HEK293 (cell line): Measurements from ENCODE around the gene ZNF569.

Experiments used
- GLI4 ChIP-seq: fragments of 450-650 bp; formaldehyde crosslinking; IDR thresholded peaks from 2 replicates; pipeline ENCODE4 v1.5.1; 2016; ENCODE audit warnings: missing biosample characterization, missing genetic modification characterization
- HOXA7 ChIP-seq: sonication (generic); formaldehyde crosslinking; IDR thresholded peaks from 2 replicates; pipeline ENCODE4 v1.8.1; 2022; ENCODE audit warnings: missing genetic modification reagents, borderline replicate concordance
- HOXD13 ChIP-seq: sonication (generic); formaldehyde crosslinking; IDR thresholded peaks from 2 replicates; pipeline ENCODE4 v1.8.0; 2022; ENCODE audit warnings: missing genetic modification reagents, borderline replicate concordance
- SCRT1 ChIP-seq: fragments of 450-650 bp; formaldehyde crosslinking; IDR thresholded peaks from 2 replicates; pipeline ENCODE4 v1.5.1; 2016; ENCODE audit warnings: missing biosample characterization, missing genetic modification characterization, borderline replicate concordance
- ZBTB1 ChIP-seq: fragments of 450-650 bp; formaldehyde crosslinking; IDR thresholded peaks from 2 replicates; pipeline ENCODE4 v1.5.1; 2016; ENCODE audit warnings: missing biosample characterization, missing genetic modification characterization
- ZBTB11 ChIP-seq: fragments of 450-650 bp; formaldehyde crosslinking; conservative IDR thresholded peaks from 2 replicates; pipeline ENCODE4 v1.5.1; 2016; ENCODE audit warnings: low read depth, missing biosample characterization, missing genetic modification characterization
- ZBTB20 ChIP-seq: fragments of 450-650 bp; formaldehyde crosslinking; IDR thresholded peaks from 2 replicates; pipeline ENCODE4 v1.5.1; 2016; ENCODE audit warnings: missing biosample characterization, missing genetic modification characterization
- ZBTB6 ChIP-seq: fragments of 450-650 bp; formaldehyde crosslinking; IDR thresholded peaks from 2 replicates; pipeline ENCODE4 v1.5.1; 2017; ENCODE audit warnings: missing biosample characterization, missing genetic modification characterization
- ZFP41 ChIP-seq: fragments of 450-650 bp; formaldehyde crosslinking; IDR thresholded peaks from 2 replicates; pipeline ENCODE4 v1.5.1; 2016; ENCODE audit warnings: missing biosample characterization, missing genetic modification characterization, borderline replicate concordance
- ZFP69B ChIP-seq: fragments of 450-650 bp; formaldehyde crosslinking; IDR thresholded peaks from 2 replicates; pipeline ENCODE4 v1.5.1; 2016; ENCODE audit warnings: missing biosample characterization, missing genetic modification characterization
- ZIC2 ChIP-seq: fragments of 450-650 bp; formaldehyde crosslinking; IDR thresholded peaks from 2 replicates; pipeline ENCODE4 v1.5.1; 2016; ENCODE audit warnings: missing biosample characterization, missing genetic modification characterization
- ZNF138 ChIP-seq: fragments of 450-650 bp; formaldehyde crosslinking; IDR thresholded peaks from 2 replicates; pipeline ENCODE4 v1.5.1; 2016; ENCODE audit warnings: missing biosample characterization, missing genetic modification characterization, borderline replicate concordance
- ZNF169 ChIP-seq: fragments of 450-650 bp; formaldehyde crosslinking; IDR thresholded peaks from 2 replicates; pipeline ENCODE4 v1.5.1; 2016; ENCODE audit warnings: missing biosample characterization, missing genetic modification characterization
- ZNF174 ChIP-seq: fragments of 450-650 bp; formaldehyde crosslinking; IDR thresholded peaks from 2 replicates; pipeline ENCODE4 v1.5.0; 2017; ENCODE audit warnings: missing biosample characterization, mild to moderate bottlenecking, missing genetic modification characterization
- ZNF19 ChIP-seq: fragments of 450-650 bp; formaldehyde crosslinking; IDR thresholded peaks from 2 replicates; pipeline ENCODE4; 2016; ENCODE audit warnings: missing biosample characterization, missing genetic modification characterization, low read depth
- ZNF211 ChIP-seq: fragments of 450-650 bp; formaldehyde crosslinking; IDR thresholded peaks from 2 replicates; pipeline ENCODE4 v1.5.1; 2016; ENCODE audit warnings: low read depth, missing biosample characterization, missing genetic modification characterization
- ZNF223 ChIP-seq: fragments of 450-650 bp; formaldehyde crosslinking; IDR thresholded peaks from 2 replicates; pipeline ENCODE4 v1.5.1; 2016; ENCODE audit warnings: missing biosample characterization, missing genetic modification characterization
- ZNF24 ChIP-seq: fragments of 450-650 bp; formaldehyde crosslinking; IDR thresholded peaks from 2 replicates; pipeline ENCODE4 v1.5.1; 2016; ENCODE audit warnings: missing biosample characterization, missing genetic modification characterization
- ZNF311 ChIP-seq: fragments of 450-650 bp; formaldehyde crosslinking; IDR thresholded peaks from 2 replicates; pipeline ENCODE4 v1.5.1; 2017; ENCODE audit warnings: missing biosample characterization, missing genetic modification characterization, borderline replicate concordance
- ZNF341 ChIP-seq: fragments of 450-650 bp; formaldehyde crosslinking; IDR thresholded peaks from 2 replicates; pipeline ENCODE4; 2016; ENCODE audit warnings: low read depth, missing biosample characterization, missing genetic modification characterization
- ZNF529 ChIP-seq: fragments of 450-650 bp; formaldehyde crosslinking; IDR thresholded peaks from 2 replicates; pipeline ENCODE4 v1.5.1; 2017; ENCODE audit warnings: missing genetic modification characterization, missing biosample characterization; ENCODE audit not compliant: insufficient replicate concordance
- ZNF530 ChIP-seq: fragments of 450-650 bp; formaldehyde crosslinking; IDR thresholded peaks from 2 replicates; pipeline ENCODE4 v1.5.1; 2016; ENCODE audit warnings: low read depth, missing biosample characterization, missing genetic modification characterization
- ZNF677 ChIP-seq: fragments of 450-650 bp; IDR thresholded peaks from 2 replicates; pipeline ENCODE4 v1.5.0; 2018; ENCODE audit warnings: missing biosample characterization, mild to moderate bottlenecking, missing genetic modification characterization, moderate library complexity
- ZNF707 ChIP-seq: fragments of 450-650 bp; formaldehyde crosslinking; IDR thresholded peaks from 2 replicates; pipeline ENCODE4 v1.5.1; 2016; ENCODE audit warnings: missing biosample characterization, missing genetic modification characterization
- ZNF791 ChIP-seq: fragments of 450-650 bp; formaldehyde crosslinking; IDR thresholded peaks from 2 replicates; pipeline ENCODE4 v1.5.1; 2016; ENCODE audit warnings: missing biosample characterization, missing genetic modification characterization
- TF ChIP-seq, protein P1 (sequence below): fragments of 450-650 bp; formaldehyde crosslinking; optimal IDR thresholded peaks from 2 replicates; pipeline ENCODE3; 2016; ENCODE audit warnings: missing biosample characterization, mild to moderate bottlenecking, missing genetic modification characterization
- TF ChIP-seq, protein P2 (sequence below): fragments of 450-650 bp; formaldehyde crosslinking; IDR thresholded peaks from 2 replicates; pipeline ENCODE4 v1.5.1; 2016; ENCODE audit warnings: missing biosample characterization, missing genetic modification characterization
- TF ChIP-seq, protein P3 (sequence below): fragments of 450-650 bp; formaldehyde crosslinking; IDR thresholded peaks from 2 replicates; pipeline ENCODE4 v1.5.1; 2016; ENCODE audit warnings: missing biosample characterization, missing genetic modification characterization

Gene ZNF569

GRCh38 chr19:37370880-37371661 lies 96.2 kb downstream of the ZNF569 start, which contains the start of gene ZNF527 (continued):
- TF ChIP-seq ZBTB6 (tag by site-specific recombination) (peak; percentile 39), ZNF211 (tag by site-specific recombination) (no peak; the same call in 1 of the 2 replicates), ZFP69B (peak; percentile 97), ZNF223 (tag by site-specific recombination) (peak; percentile 36; the same call in 1 of the 2 replicates), HOXD13 (CRISPR knock-in tag) (no peak), GLI4 (no peak), HOXA7 (CRISPR knock-in tag) (no peak), ZNF19 (peak; percentile 84; the same call in 1 of the 2 replicates), ZBTB1 (tag by site-specific recombination) (no peak), ZNF174 (tag by site-specific recombination) (no peak), ZNF311 (tag by site-specific recombination) (no peak; the same call in 1 of the 2 replicates), ZBTB11 (tag by site-specific recombination) (peak; percentile 74), ZNF530 (tag by site-specific recombination) (0 out of 2 replicates have a peak, but pooled peaks have one; percentile 9), ZNF341 (tag by site-specific recombination) (no peak), ZNF791 (peak; percentile 66; the same call in 1 of the 2 replicates), ZNF138 (tag by site-specific recombination) (no peak), ZIC2 (peak; percentile 46; the same call in 1 of the 2 replicates), ZNF707 (tag by site-specific recombination) (peak; percentile 49; the same call in 1 of the 2 replicates), ZBTB20 (peak; percentile 100), SCRT1 (tag by site-specific recombination) (peak; percentile 99), ZNF677 (tag by site-specific recombination) (no peak), ZFP41 (tag by site-specific recombination) (no peak), ZNF169 (peak; percentile 87; the same call in 1 of the 2 replicates), ZNF24 (tag by site-specific recombination) (peak; percentile 94), ZNF529 (tag by site-specific recombination) (no peak)
- TF ChIP-seq, protein P1, sequence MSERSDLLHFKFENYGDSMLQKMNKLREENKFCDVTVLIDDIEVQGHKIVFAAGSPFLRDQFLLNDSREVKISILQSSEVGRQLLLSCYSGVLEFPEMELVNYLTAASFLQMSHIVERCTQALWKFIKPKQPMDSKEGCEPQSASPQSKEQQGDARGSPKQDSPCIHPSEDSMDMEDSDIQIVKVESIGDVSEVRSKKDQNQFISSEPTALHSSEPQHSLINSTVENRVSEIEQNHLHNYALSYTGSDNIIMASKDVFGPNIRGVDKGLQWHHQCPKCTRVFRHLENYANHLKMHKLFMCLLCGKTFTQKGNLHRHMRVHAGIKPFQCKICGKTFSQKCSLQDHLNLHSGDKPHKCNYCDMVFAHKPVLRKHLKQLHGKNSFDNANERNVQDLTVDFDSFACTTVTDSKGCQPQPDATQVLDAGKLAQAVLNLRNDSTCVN (tag by site-specific recombination), result peak; percentile 99
- TF ChIP-seq, protein P2, sequence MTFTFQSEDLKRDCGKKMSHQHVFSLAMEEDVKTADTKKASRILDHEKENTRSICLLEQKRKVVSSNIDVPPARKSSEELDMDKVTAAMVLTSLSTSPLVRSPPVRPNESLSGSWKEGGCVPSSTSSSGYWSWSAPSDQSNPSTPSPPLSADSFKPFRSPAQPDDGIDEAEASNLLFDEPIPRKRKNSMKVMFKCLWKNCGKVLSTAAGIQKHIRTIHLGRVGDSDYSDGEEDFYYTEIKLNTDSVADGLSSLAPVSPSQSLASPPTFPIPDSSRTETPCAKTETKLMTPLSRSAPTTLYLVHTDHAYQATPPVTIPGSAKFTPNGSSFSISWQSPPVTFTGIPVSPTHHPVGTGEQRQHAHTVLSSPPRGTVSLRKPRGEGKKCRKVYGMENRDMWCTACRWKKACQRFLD (tag by site-specific recombination), result no peak
- TF ChIP-seq, protein P3, sequence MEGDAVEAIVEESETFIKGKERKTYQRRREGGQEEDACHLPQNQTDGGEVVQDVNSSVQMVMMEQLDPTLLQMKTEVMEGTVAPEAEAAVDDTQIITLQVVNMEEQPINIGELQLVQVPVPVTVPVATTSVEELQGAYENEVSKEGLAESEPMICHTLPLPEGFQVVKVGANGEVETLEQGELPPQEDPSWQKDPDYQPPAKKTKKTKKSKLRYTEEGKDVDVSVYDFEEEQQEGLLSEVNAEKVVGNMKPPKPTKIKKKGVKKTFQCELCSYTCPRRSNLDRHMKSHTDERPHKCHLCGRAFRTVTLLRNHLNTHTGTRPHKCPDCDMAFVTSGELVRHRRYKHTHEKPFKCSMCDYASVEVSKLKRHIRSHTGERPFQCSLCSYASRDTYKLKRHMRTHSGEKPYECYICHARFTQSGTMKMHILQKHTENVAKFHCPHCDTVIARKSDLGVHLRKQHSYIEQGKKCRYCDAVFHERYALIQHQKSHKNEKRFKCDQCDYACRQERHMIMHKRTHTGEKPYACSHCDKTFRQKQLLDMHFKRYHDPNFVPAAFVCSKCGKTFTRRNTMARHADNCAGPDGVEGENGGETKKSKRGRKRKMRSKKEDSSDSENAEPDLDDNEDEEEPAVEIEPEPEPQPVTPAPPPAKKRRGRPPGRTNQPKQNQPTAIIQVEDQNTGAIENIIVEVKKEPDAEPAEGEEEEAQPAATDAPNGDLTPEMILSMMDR (tag by site-specific recombination), result peak; percentile 91
